ENCODE results near the gene TUFM. TPM values are rescaled to one million over a fixed set of nuclear protein-coding genes. Genes with fewer than 3 reads are reported as not detected.
"Not testable (repeated sequence)": the region's sequence is repeated elsewhere in the genome, so short reads cannot be mapped to it uniquely, and the experiment has no call there.

Gene TUFM
- total RNA-seq, 1 donor from 2014 or later: 189 TPM

DNA sequence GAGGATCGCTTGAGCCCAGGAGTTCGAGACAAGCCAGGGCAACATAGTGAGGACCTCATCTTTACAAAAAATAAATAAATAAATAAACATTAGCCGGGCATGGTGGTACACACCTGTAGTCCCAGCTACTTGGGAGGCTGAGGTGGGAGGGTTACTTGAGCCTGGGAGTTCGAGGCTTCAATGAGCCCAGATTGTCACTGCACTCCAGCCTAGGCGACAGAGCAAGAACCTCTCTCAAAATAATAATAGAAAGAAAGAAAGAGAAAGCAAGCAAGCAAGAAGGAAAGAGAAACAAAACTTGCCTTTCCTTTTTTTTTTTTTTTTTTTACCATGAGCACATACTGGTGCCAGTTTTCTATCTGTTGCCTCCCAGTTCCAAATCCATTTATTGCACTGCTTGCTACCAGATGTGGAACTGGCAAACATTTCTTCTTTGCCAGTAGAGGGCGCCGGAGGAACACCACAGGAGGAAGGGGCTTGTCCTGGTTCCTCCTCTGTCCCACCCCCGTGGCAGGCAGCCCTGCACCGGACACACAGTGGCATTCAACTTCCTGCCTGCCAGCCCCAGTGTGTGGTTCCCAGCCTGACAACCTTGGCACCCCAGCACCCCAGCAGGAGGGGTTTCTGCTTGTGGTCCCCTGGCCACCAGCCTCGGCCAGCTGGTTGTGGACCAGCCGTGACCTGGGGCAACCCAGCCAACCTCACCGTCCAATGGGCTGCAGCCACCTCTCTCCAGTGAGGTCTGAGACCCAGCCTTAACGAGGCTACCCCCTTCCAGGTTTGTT, 43.7 kb downstream of the TUFM start:
- H3K4me3 Mint-ChIP-seq, H3K27ac Mint-ChIP-seq: not testable (repeated sequence)

More for the DNA sequence above, 43.7 kb downstream of the TUFM start:
- peak; percentile 92 for ATAC-seq (ENCODE audit: low read depth)
- POLR2A ChIA-PET; intact Hi-C loops (cut with micrococcal nuclease); H3K36me3 Mint-ChIP-seq (ENCODE audit: low read depth); H3K9me3 Mint-ChIP-seq; CTCF ChIA-PET; H3K27me3 Mint-ChIP-seq; H3K4me1 Mint-ChIP-seq; DNase-seq: not testable (repeated sequence)

Other genes starting within 250 kb of the TUFM start
- gene SULT1A2, start 249.3 kb downstream of the TUFM start, total RNA-seq: 0.24 TPM in 1 of 2 replicates, not detected in the other
- 2.1 and 3.3 TPM in 2 replicates for gene SULT1A1, start 236.3 kb downstream of the TUFM start, total RNA-seq
- gene NPIPB8, start 208.3 kb downstream of the TUFM start, total RNA-seq: 0.11 TPM in 1 of 2 replicates, not detected in the other
- 673 and 689 TPM in 2 replicates for gene EIF3C, start 134.9 kb downstream of the TUFM start, total RNA-seq
- 4.6 and 5.7 TPM in 2 replicates for gene NPIPB9, start 94.6 kb downstream of the TUFM start, total RNA-seq
- gene ATXN2L, start 23.3 kb downstream of the TUFM start, total RNA-seq: 285 and 335 TPM in 2 replicates
- gene SH2B1, start 17.5 kb upstream of the TUFM start, total RNA-seq: 65.5 and 77.1 TPM in 2 replicates
- gene ATP2A1, start 32.1 kb upstream of the TUFM start, total RNA-seq: 0.71 and 1.0 TPM in 2 replicates
- gene RABEP2, start 78.9 kb upstream of the TUFM start, total RNA-seq: 93.5 and 110 TPM in 2 replicates
- 295 and 316 TPM in 2 replicates for gene CD19, start 85.6 kb upstream of the TUFM start, total RNA-seq
- gene NFATC2IP, start 104.6 kb upstream of the TUFM start, total RNA-seq: 62.9 and 85.7 TPM in 2 replicates
- gene SPNS1, start 128.4 kb upstream of the TUFM start, total RNA-seq: 26.6 and 29.2 TPM in 2 replicates
- 3.8 and 6.2 TPM in 2 replicates for gene LAT, start 138.7 kb upstream of the TUFM start, total RNA-seq